ENCODE measurements around the gene SERTAD2. TPM values are rescaled to one million over a fixed set of nuclear protein-coding genes. Genes with fewer than 3 reads are reported as not detected.

The SERTAD2 gene
- total RNA-seq, 1 experiment from 2014 or later = 6.6 TPM

- no peak for DNase-seq (ENCODE audit: low spot score)
Measured at GRCh38 chr2:64675860-64676259, 22.1 kb upstream of the SERTAD2 start.

GRCh38 chr2:64672708-64673107 is 19.0 kb upstream of the SERTAD2 start:
- DNase-seq (ENCODE audit: low spot score) = no peak

- DNase-seq (ENCODE audit: low spot score) = no peak
Measured at GRCh38 chr2:64670047-64670446, 16.3 kb upstream of the SERTAD2 start.

- no peak for DNase-seq (ENCODE audit: low spot score)
Measured at GRCh38 chr2:64669288-64669687, 15.6 kb upstream of the SERTAD2 start.

GRCh38 chr2:64668542-64668941 is 14.8 kb upstream of the SERTAD2 start:
- DNase-seq (ENCODE audit: low spot score) = no peak

GRCh38 chr2:64667535-64667934 is 13.8 kb upstream of the SERTAD2 start:
- DNase-seq (ENCODE audit: low spot score) = no peak

GRCh38 chr2:64666810-64667438 is 13.2 kb upstream of the SERTAD2 start:
- DNase-seq (ENCODE audit: low spot score) = no peak

- DNase-seq (ENCODE audit: low spot score) = no peak
Measured at GRCh38 chr2:64665709-64666108, 12.0 kb upstream of the SERTAD2 start.

GRCh38 chr2:64663402-64663801 is 9.7 kb upstream of the SERTAD2 start:
- DNase-seq (ENCODE audit: low spot score) = no peak

- DNase-seq (ENCODE audit: low spot score) = no peak
Measured at GRCh38 chr2:64661741-64662169, 8.0 kb upstream of the SERTAD2 start.

- no peak for DNase-seq (ENCODE audit: low spot score)
Measured at GRCh38 chr2:64659252-64659651, 5.5 kb upstream of the SERTAD2 start.

- DNase-seq (ENCODE audit: low spot score) = no peak
Measured at GRCh38 chr2:64658269-64658668, 4.6 kb upstream of the SERTAD2 start.

- no peak for DNase-seq (ENCODE audit: low spot score)
Measured at GRCh38 chr2:64657411-64657810, 3.7 kb upstream of the SERTAD2 start.

- no peak for DNase-seq (ENCODE audit: low spot score)
Measured at GRCh38 chr2:64656379-64656778, 2.7 kb upstream of the SERTAD2 start.

GRCh38 chr2:64655873-64656272 is 2.2 kb upstream of the SERTAD2 start:
- DNase-seq (ENCODE audit: low spot score) = no peak

- peak; percentile 48 for DNase-seq (ENCODE audit: low spot score)
Measured at GRCh38 chr2:64655018-64655664, 1.4 kb upstream of the SERTAD2 start.

GRCh38 chr2:64654063-64654811 is 524 bp upstream of the SERTAD2 start:
- DNase-seq (ENCODE audit: low spot score) = peak; percentile 81

GRCh38 chr2:64652231-64653108 is 1.2 kb downstream of the SERTAD2 start:
- peak; percentile 70 for DNase-seq (ENCODE audit: low spot score)

GRCh38 chr2:64651590-64651989 is 2.1 kb downstream of the SERTAD2 start:
- peak; percentile 39 for DNase-seq (ENCODE audit: low spot score)

GRCh38 chr2:64650722-64651338 is 2.9 kb downstream of the SERTAD2 start:
- peak; percentile 79 for DNase-seq (ENCODE audit: low spot score)

GRCh38 chr2:64650296-64650695 is 3.4 kb downstream of the SERTAD2 start:
- DNase-seq (ENCODE audit: low spot score) = peak; percentile 43

Measured in HT-29 (cell line).